Renal pelvis (tissue), 4 donors: Measurements from ENCODE around the gene CCDC39. TPM values are rescaled to one million over a fixed set of nuclear protein-coding genes. Genes with fewer than 3 reads are reported as not detected.
"Not testable (repeated sequence)": the region's sequence is repeated elsewhere in the genome, so short reads cannot be mapped to it uniquely, and the experiment has no call there.

Experiments used
- DNase-seq: peaks from one replicate; pipeline ENCODE4 v3.0.0-alpha.2; 2013
- polyA plus RNA-seq, 3 donors: library from polyadenylated mRNA; unstranded; fragments of 120-200 nt; gene quantifications; one replicate each; pipeline ENCODE4 v1.2.1, GENCODE V29; 2013; ENCODE audit not compliant: insufficient read length in 3 of 3

CCDC39 gene
- polyA plus RNA-seq, 3 donors = 4.9 to 12.3 (median 9.5) TPM

DNA sequence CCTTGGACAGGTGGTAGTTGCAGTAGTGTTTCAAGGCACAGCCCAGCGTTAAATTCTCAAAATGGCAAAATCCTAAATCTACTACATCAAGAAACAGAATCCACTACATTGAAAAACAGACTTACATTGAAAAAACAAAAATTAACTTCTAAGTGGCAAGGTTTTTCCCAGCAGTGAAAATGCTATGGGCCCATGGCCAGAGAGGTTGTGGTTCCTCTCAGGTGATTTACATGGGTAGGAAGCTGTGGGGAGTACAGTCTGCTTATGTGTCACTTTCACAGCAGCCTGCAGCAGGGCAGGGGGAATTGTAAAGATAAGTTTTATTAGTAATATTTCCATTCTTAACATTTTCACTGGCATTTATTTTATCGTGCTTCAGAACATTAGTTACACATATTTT lies 52.4 kb downstream of the CCDC39 start:
- no peak for DNase-seq

DNA sequence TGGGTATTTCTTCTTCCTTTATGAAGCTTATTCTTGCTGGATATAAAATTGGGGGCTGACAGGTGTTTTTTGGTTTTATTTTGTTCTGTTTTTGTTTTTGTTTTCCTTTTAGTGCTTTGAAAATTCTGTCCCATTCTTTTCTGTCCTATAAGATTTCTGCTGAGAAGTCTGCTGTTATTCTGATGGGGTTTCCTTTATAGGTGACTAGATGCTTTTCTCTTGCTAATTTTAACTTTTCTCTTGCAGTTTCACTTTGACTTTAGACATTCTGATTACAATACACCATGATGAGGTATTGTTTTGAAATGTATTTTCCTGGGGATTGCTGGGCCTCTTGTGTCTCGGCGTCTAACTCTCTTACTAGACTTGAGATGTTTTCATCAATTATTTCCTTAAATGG lies 54.6 kb downstream of the CCDC39 start:
- DNase-seq = no peak

DNA sequence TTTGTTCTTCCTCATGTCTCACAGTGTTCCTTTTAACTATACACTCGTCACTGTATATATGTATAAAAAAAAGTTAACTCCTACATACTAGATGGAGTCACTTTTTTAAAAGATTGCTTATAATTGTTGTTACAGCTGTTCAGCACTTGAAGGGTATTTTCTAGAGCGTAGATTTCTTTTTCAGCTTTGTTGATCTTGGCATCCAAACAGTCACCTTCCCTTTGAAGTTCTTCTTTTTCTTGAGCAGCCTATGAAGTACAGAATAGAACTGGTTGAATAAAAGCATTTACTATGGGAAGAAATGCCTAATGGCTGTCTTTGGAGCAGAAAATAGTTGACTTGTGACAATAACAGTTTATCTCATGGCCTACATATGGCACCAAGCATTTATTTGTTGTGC lies 59.6 kb downstream of the CCDC39 start:
- DNase-seq = no peak

DNA sequence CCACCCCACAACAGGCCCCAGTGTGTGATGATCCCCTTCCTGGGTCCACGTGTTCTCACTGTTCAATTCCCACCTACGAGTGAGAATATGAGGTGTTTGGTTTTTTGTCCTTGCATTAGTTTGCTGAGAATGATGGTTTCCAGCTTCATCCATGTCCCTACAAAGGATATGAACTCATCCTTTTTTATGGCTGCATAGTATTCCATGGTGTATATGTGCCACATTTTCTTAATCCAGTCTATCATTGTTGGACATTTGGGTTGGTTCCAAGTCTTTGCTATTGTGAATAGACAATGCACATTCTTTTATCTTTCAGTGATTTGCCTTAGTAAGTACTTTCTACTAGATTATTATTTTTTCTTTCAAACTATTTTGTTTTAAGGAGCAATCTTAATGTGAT lies 60.7 kb downstream of the CCDC39 start:
- not testable (repeated sequence) for DNase-seq

DNA sequence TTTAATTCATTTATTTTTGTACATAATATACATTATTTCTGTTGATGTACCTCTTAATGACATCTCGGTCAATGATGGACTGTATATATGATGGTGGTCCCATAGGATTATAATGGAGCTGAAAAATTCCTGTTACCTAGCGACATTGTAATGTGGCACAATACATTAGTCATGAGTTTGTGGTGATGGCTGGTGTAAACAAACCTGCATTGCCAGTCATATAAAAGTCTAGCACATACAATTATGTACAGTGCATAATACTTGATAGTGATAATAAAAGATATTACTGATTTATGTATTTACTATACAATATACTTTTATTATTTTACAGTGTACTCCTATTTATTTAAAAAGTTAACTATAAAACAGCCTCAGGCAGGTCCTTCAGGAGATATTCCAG lies 62.2 kb downstream of the CCDC39 start:
- no peak for DNase-seq

DNA sequence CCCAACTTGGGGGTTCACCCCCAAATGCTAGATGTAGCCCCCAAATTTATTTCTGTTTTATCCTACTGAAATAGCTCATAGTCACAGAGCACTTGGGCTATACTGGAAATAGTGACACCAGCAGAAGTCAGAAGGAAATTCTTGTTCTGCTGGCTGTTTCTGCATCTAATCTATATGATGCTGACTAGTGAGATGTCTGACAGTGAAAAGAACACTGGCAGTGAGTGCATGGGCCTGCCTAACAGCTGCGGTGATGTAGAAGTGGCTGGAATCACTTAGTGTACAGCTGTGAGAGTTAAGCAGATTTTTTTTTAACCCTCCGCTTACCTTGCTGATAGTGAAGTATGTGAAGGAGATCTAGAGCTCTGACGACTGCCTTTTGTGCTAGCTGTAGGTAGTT lies 63.3 kb downstream of the CCDC39 start:
- DNase-seq = no peak

DNA sequence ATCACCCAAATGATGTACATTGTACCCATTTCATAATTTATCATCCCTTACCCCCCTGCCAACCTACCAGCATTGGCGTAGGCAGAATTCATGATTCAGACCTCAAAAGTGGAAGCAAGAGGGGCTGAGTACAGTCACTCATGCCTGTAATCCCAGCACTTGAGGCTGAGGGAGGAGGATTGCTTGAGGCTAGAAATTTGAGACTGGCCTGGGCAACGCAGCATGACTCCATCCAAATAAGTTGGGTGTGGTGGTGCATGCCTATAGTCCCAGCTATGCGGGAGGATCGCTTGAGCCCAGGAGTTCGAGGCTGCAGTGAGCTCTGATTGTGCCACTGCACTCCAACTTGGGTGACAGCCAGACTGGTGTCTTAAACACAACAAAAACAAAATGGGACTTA lies 66.9 kb downstream of the CCDC39 start:
- no peak for DNase-seq

DNA sequence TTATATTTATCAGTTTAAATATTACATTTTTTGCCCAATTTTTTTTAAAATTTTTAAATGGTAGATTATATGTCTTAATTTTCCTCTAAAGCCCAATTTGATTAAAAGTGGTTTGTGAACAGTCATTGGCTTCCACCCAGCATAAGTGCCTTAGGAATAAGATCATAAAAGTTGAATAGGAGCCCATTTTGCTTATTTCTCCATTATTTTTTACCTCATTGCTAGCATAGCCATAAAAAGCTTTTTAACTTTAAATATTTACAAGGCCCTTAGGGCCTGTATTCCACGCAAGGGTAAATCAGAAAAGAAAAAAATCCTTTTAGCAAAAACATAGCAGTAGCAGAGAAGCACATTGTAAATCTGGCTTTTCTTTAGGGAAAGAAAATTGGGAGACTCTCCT lies 68.3 kb downstream of the CCDC39 start:
- DNase-seq = no peak

DNA sequence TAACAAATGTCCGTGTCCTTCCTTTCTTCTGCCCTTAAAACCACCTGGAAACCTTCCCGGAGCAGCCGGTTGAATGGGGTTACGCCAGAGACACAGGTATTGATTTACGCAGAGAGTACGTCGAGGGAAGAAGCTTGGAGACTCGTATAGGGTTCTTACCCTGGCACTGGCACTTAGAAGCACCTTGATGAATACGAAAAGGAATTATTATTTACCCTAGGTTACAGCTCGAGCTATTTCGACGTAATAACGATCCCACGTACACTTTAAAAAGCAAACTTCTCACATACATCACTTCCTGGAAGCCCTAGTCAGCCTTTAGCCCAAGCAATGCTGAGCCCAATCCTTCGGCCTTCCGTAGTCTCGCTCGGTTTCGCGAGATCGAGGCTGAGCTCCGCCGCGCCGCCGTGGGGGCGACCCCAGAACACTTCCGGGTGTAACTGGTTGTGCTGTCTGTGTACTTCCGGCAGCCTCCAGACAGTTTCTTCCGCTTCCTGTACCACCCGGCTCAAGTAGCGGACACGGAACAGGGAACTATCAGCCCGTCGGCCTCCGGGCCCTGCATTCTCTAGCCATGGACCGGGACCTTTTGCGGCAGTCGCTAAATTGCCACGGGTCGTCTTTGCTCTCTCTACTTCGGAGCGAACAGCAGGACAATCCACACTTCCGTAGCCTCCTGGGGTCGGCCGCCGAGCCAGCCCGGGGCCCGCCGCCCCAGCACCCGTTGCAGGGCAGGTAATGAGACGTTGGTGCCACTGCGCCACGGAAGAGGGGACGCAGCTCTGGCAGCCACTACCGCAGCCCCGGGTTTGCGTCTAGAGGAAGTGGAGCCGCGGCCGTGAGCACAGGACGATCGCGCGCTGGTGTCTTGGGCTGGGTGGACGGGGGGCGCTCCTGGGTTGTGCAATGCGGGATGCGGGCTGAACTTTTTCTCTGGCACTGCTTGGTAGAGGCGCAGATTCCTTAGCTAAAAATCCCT lies 77.3 kb downstream of the CCDC39 start, which contains the start of gene TTC14:
Gene TTC14 (plus strand): TSS at position 476 of the 979 bp plus-strand sequence. CDS start 99 bp downstream, at position 575.
- DNase-seq = peak; percentile 89

DNA sequence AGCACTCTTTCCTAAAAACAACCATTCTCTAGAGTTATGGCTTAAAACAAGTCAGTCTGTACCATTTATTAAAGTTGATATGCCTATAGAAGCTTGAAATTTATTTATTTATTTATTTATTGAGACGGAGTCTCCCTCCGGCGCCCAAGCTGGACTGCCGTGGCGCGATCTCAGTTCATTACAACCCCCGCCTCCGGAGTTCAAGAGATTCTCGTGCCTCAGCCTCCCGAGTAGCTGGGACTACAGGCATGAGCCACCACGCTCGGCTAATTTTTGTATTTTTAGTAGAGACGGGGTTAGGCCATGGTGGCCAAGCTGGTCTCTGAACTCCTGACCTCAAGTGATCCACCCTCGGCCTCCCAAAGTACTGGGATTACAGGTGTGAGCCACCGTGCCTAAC lies 78.8 kb downstream of the CCDC39 start:
- DNase-seq = no peak

DNA sequence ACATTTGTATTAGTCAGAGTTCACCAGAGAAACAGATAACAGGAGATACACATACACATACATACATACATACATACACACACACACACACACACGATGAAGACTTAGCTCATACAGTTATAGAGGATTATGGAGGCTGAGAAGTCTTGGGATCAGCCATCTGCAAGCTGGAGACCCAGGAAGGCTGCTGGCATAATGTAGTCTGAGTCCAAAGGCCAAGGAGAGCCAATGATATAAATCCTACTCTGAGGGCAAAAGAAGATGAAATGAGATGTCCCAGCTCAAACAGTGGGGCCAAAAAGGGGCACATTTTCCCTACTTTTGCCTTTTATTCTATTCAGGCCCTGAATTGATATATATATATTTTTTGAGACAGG lies 83.7 kb downstream of the CCDC39 start:
- no peak for DNase-seq

DNA sequence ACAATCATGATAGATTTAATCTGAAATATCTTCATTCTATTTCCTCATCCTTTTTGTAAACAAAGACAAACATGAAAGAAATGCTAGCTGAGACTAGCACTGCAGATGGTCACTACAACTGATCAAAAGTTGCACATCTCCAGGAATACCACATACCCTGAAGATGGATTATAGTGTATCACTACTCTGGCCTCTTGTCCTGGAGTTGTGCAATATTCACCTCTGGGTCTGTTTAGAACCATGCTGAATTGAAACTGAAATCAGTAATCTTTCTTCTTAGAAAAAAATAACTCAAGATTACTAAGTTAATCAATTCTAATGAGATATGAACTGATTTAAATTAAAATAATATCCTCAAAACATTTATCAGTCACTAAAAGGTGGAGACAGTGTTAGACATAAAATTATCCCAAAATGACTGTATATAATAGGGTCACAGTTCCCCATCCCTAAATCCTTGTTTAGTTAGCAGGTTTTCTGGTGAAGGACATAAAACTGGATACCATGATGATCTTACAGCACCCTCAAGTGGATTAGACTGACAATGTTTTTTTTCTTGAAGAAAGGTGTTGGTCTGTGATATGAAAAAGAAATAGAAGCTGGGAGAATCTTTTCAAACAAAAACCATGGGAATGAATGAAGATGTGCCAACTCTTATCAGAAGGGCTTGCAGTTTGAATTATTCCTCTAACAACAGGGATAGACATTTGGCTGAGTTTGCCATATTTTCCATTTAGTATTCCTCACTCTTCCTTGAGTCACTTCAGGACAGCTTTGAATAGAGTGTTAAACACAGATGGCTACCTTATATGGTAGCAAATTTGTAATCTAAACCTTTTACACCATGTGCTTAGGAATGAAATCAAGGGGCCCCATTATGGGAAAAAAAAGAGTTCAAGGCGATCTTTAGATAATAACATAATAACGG lies 84.4 kb downstream of the CCDC39 start:
- peak; percentile 16 for DNase-seq

DNA sequence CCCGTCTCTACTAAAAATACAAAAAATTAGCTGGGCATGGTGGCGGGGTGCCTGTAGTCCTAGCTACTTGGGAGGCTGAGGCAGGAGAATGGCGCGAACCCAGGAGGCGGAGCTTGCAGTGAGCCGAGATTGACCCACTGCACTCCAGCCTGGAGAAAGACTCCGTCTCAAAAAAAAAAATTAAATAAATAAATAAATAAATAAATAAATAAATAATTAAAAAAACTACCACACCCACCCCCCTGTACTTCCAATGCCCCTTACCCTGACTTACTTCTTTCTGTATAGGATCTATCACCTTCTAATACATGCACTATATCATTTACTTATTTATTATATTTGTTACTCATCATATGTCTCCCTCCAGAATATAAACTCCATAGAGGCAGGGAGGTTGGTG lies 85.7 kb downstream of the CCDC39 start:
- DNase-seq = not testable (repeated sequence)

DNA sequence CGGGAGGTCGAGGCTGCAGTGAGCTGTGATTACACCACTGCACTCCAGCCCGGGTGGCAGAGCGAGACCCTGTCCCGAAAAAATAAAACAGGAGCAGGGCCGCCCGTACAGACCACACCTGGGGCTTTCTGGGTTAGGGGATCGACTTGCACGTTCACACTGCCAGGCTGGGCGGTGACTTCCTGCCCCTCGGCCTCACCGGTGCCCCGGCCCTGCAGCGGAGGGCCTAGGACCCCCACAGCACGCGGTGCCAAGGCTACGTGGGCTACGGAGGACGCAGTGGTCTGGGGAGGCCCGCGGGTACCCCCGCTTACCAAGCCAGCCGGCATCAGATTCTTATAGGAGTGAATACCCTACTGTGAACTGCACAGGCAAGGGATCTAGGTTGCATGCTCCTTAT lies 88.9 kb downstream of the CCDC39 start:
- DNase-seq = no peak

DNA sequence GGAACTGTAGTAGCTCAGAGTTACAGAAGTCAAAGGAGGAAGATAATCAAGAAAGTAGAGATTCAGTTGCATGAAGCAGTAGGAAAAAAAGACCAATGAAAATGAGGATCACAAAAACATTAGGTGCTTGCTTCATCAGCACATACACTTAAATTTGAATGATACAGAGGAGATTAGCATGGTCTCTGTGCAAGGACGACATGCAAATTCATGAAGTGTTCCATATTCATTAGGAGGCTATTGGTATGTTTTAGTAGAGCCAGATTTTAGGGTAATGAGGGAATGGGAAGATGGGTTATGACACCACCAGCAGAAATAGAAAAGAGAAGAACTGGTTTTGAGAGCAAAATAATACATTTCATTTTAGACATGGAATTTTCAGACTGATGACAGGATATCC lies 98.4 kb downstream of the CCDC39 start:
- DNase-seq = no peak

DNA sequence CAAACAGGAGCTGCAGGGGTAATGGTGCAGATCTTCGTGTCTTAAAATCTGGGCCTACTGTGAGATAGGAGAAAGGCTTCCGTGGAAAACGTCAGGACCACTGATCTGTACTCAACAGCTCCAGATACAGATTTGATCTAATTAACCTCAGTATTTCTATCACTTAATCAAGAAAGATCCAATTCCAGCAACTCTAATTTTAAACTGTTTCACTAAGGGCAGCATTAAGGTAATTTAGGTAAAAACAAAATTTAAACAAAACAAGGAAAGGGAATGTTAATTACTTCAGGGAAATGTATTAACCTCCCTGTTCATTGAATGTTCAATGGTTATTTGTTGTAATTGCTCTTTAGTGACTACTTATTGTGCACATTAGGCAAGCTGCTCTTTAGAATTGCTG lies 103.7 kb downstream of the CCDC39 start:
- DNase-seq = no peak

DNA sequence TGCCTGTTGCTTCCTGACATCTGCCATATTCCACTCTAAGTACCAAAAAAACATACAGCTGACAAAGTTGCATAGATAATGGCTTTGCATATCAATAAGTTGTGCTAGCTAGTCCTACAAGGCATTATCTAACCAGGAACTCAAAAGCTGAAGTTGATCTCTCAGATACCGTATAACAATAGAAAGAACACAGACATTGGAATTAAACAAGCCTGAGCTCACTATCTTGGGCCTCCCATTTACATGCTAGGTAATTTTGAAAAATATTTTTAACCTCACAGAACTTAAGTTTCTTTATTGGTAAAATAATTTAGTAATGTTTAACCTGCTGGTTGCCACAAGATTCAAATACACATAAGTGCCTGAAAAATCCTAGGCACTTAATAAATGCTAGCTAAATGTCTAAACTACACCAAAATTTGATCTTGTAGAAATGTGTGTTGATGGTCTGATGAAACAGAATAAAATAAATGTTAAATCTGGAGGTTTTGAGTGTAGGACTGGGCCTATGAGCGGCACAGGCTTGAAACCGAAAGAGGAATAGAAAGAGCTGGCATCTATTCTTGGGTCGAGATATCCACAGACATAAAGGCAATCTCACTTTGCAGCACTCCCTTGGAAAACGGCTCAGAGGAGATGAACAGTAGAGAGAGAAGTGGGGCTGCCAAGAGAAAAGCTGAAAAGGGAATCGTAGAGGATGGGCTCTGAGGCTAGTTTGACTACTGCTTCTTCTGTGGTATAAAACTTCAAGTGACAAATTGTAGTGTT lies 107.3 kb downstream of the CCDC39 start:
- no peak for DNase-seq

DNA sequence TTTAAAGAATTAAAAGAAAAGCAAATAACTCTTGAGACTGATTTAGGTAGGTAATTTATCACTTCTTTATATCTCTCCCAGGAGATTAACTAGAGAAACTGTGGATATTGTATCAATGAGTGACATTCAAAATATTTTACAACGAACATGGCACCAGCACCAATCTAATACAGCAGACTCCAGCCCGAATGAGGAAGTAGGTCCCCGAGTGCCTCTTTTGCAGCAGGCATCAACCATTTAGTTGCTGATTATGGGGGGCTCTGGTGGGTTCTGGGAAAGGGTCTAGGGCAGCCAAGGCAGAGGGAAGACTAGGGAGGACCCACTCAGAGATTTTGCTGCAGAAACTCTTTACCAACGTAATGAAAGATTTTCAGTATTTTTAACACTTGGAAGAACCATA lies 109.1 kb downstream of the CCDC39 start:
- DNase-seq = no peak

DNA sequence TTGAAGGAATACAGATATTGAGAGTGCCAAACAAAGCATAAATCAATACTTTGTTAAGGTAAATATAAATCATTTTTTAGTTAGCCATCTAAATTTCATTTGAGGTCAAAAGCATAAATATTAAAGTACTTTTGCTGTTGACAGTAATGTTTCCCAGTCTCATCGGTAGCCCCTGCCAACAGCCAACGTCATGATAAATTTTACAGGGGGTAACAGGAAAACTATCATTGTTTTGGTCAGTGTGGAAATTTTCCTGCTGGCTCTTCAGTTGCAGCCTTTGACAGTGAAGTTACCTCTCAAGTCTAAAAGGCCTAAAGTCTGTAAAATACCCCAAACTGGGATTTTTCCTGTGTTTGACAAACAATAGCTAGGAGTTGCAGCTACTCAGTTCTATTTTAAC lies 114.6 kb downstream of the CCDC39 start:
- no peak for DNase-seq
